T-cell (primary cell): ENCODE data around the gene CELF4. TPM values are rescaled to one million over a fixed set of nuclear protein-coding genes. Genes with fewer than 3 reads are reported as not detected.

Experiments used
- ATAC-seq, 4 experiments: fragments of 200-7000 bp in 3 of 4; fragments of 150-1000 bp in 1 of 4; cut with Tn5 transposase; replicated peaks in 1 of 4; 1 replicate in 3 of 4; 2 replicates in 1 of 4; pipeline ENCODE4 v1.10.0; 2021; ENCODE audit warnings: moderate library complexity in 3 of 4, mild to moderate bottlenecking in 2 of 4, moderate number of reproducible peaks in 1 of 4
- CTCF ChIA-PET, 2 donors: fragments of 300-600 bp; sonication (Branson Sonifier 250); formaldehyde crosslinking; loops; one replicate each; lab custom pipeline; 2022; ENCODE audit warnings: antibody characterized with exemption in 2 of 2; lab: Charles Lee
- POLR2A ChIA-PET, 2 donors: fragments of 300-600 bp; sonication (Branson Sonifier 250); formaldehyde crosslinking; loops; one replicate each; lab custom pipeline; 2022; ENCODE audit warnings: antibody characterized with exemption in 2 of 2; lab: Charles Lee
- DNase-seq, 35 experiments: peaks; one replicate each; pipeline versions ENCODE4 v3.0.0 to v3.0.0-alpha.2; 2013 to 2023
- H3K27ac ChIP-seq: one replicate; pipeline ENCODE4 v1.5.1; 2013; ENCODE audit warnings: low read length
- H3K27me3 ChIP-seq, 2 experiments: replicated peaks in 1 of 2; 1 replicate in 1 of 2; 2 replicates in 1 of 2; pipeline versions ENCODE4 v1.6.1 to v1.7.0; 2013; ENCODE audit warnings: low read length in 1 of 2, mixed read lengths in 1 of 2; ENCODE audit not compliant: control insufficient read depth in 2 of 2, insufficient read depth in 2 of 2; ENCODE audit errors: extremely low read depth in 1 of 2
- H3K36me3 ChIP-seq, 2 donors: 1 replicate in 1 of 2; 2 replicates in 1 of 2; pipeline versions ENCODE4 v1.6.1 to v1.7.0; 2013; ENCODE audit warnings: low read length in 1 of 2; ENCODE audit not compliant: control insufficient read depth in 2 of 2, insufficient read depth in 1 of 2; ENCODE audit errors: extremely low read depth in 1 of 2
- H3K4me1 ChIP-seq, 2 experiments: 1 replicate in 1 of 2; 2 replicates in 1 of 2; pipeline versions ENCODE4 v1.6.1 to v1.7.0; 2013; ENCODE audit warnings: low read length in 2 of 2, mixed read lengths in 1 of 2; ENCODE audit not compliant: insufficient read depth in 2 of 2, control insufficient read depth in 1 of 2; ENCODE audit errors: extremely low read depth in 1 of 2
- H3K4me3 ChIP-seq, 2 donors: 1 replicate in 1 of 2; 2 replicates in 1 of 2; pipeline versions ENCODE4 v1.5.1 to v1.7.0; 2013; ENCODE audit warnings: mild to moderate bottlenecking in 2 of 2, low read length in 1 of 2, moderate library complexity in 1 of 2; ENCODE audit not compliant: control insufficient read depth in 1 of 2; ENCODE audit errors: extremely low read depth in 1 of 2
- H3K9me3 ChIP-seq: 2 replicates; pipeline ENCODE4 v1.7.0; 2013
- H3K27ac Mint-ChIP-seq, 2 donors: one replicate each; pipeline ENCODE4 v1.8.0; 2020 to 2021; ENCODE audit warnings: mild to moderate bottlenecking in 2 of 2, mixed read lengths in 2 of 2
- H3K27me3 Mint-ChIP-seq, 2 donors: one replicate each; pipeline ENCODE4 v1.8.0; 2021 to 2022; ENCODE audit warnings: mixed read lengths in 2 of 2
- H3K36me3 Mint-ChIP-seq: one replicate; pipeline ENCODE4 v1.8.0; 2021; ENCODE audit warnings: mixed read lengths
- H3K4me1 Mint-ChIP-seq, 3 donors: one replicate each; pipeline ENCODE4 v1.8.0; 2020 to 2022; ENCODE audit warnings: mixed read lengths in 3 of 3, mild to moderate bottlenecking in 1 of 3
- H3K4me3 Mint-ChIP-seq, 3 donors: one replicate each; pipeline ENCODE4 v1.8.0; 2020 to 2022; ENCODE audit warnings: mild to moderate bottlenecking in 3 of 3, mixed read lengths in 3 of 3, moderate library complexity in 3 of 3
- H3K9me3 Mint-ChIP-seq, 3 donors: one replicate each; pipeline ENCODE4 v1.8.0; 2020 to 2022; ENCODE audit warnings: mixed read lengths in 3 of 3
- WGBS: methylation state at CpG from one replicate; pipeline ENCODE4 v1.1.5; 2013; ENCODE audit warnings: missing lambda C conversion rate; ENCODE audit not compliant: insufficient coverage; 5-methylcytosine and 5-hydroxymethylcytosine counted together
- total RNA-seq, 35 experiments: library from RNA in 6 of 35; stranded (reverse) in 6 of 35; fragments of 120-200 nt in 1 of 35; gene quantifications; one replicate each; pipeline versions ENCODE4 v1.2.1 to v1.2.4 and lab custom pipeline; 2013 to 2026

Gene CELF4
- total RNA-seq, 5 donors from 2014 or later (not counting 1 experiment from before 2014, with no cell fraction given) = not detected

DNA sequence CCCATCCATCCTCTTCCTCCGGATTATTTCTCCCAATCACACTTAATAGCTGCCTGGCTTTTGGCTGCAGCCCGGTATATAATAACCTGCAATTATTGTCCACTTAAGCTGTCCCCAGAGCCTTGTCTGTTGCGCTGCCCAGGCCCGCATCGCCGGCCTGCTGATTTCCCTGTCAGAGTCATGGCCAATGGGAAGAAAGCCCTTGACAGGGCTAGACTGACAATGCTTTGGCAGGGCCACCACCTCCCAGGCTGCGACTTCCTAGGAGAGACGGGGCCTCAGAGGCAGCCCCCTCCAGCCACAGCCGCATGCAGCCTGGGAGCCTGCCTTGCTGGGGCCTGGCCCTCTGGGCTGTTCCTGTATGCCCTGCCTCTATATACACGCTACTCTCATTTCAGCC is 10.0 kb upstream of the CELF4 start:
- ATAC-seq (no peak), DNase-seq (no peak)
- Histone ChIP-seq H3K4me1 (no peaks in the 10 kb centered on the region), H3K27me3 (peaks cover 0 to 22% of the 10 kb centered on the region in 2 experiments), H3K9me3 (no peaks in the 10 kb centered on the region), H3K27ac (no peak overlapping the region), H3K36me3 (no peaks in the 10 kb centered on the region), H3K4me3 (no peak overlapping the region)
- peaks cover 11 to 13% of the 10 kb centered on the region in 2 donors for H3K27me3 Mint-ChIP-seq
- no peak overlapping the region for H3K27ac Mint-ChIP-seq
- CTCF ChIA-PET = no interaction called here
- no peaks in the 10 kb centered on the region for H3K4me1 Mint-ChIP-seq
- no peaks in the 10 kb centered on the region for H3K36me3 Mint-ChIP-seq
- no peaks in the 10 kb centered on the region for H3K9me3 Mint-ChIP-seq
- no peak overlapping the region for H3K4me3 Mint-ChIP-seq
- 94% methylated on average over 7 of the region's 10 CpGs for WGBS
- POLR2A ChIA-PET = no interaction called here

DNA sequence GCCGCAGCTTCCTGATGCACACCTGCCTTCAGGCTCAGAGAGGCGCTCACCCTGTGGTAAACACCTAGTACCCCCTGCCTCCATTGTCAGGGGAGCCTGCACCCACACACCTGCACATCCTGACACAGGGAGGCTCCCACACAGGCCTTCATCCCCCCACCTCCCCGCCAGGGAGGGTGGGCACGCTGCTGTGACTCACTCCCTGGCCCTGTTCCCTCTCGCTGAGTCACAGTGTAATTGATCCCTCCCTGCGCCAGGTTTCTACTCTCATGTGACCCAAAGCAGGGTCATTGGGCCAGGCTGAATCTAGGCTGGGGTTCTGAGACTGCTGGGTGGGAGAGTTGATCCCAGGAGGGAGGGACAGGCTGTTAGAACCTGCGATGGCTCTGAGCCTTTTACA is 8.5 kb upstream of the CELF4 start:
- DNase-seq (no peak), ATAC-seq (no peak)
- Histone ChIP-seq H3K27ac (no peak overlapping the region), H3K4me3 (no peak overlapping the region), H3K4me1 (no peaks in the 10 kb centered on the region), H3K27me3 (peaks cover 0 to 31% of the 10 kb centered on the region in 2 experiments), H3K9me3 (no peaks in the 10 kb centered on the region), H3K36me3 (no peaks in the 10 kb centered on the region)
- no peak overlapping the region for H3K4me3 Mint-ChIP-seq
- H3K27ac Mint-ChIP-seq = no peak overlapping the region
- no peaks in the 10 kb centered on the region for H3K4me1 Mint-ChIP-seq
- 73% methylated on average over 2 of the region's 7 CpGs for WGBS
- CTCF ChIA-PET = no interaction called here
- peaks cover 26 to 28% of the 10 kb centered on the region in 2 donors for H3K27me3 Mint-ChIP-seq
- H3K36me3 Mint-ChIP-seq = no peaks in the 10 kb centered on the region
- no peaks in the 10 kb centered on the region for H3K9me3 Mint-ChIP-seq
- POLR2A ChIA-PET = no interaction called here

DNA sequence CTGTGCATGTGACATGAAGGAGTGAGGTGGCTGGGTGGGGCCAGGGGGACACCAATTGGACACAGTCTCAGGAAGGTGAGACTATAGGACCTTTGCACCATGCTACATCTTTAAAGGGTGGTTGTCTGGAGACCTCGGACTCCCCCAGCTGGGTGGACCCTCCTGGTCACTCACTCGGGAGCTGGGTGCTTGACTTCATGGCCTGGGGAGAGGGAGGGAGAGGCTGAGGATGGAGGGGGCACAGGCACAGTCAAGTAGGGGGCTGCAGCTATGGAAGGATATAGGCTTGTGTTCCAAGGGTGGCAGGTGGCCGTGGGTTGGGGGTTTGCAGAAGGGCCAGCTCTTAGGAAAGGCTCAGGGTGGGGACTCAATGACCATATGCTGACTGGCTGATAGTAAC is 7.1 kb upstream of the CELF4 start:
- Mint-ChIP-seq H3K4me3 (no peak overlapping the region), H3K4me1 (peaks cover 7 to 10% (median 7%) of the 10 kb centered on the region in 3 donors), H3K27me3 (peaks cover 39 to 42% of the 10 kb centered on the region in 2 donors), H3K36me3 (no peaks in the 10 kb centered on the region), H3K9me3 (no peaks in the 10 kb centered on the region), H3K27ac (no peak overlapping the region)
- ATAC-seq (no peak), DNase-seq (no peak)
- ChIA-PET POLR2A (no interaction called here), CTCF (no interaction called here)
- Histone ChIP-seq H3K27ac (no peak overlapping the region), H3K4me3 (no peak overlapping the region), H3K9me3 (no peaks in the 10 kb centered on the region), H3K36me3 (no peaks in the 10 kb centered on the region), H3K27me3 (peaks cover 7 to 38% of the 10 kb centered on the region in 2 experiments), H3K4me1 (peaks cover 0 to 4% of the 10 kb centered on the region in 2 experiments)
- 38% methylated on average over 2 of the region's 3 CpGs for WGBS

DNA sequence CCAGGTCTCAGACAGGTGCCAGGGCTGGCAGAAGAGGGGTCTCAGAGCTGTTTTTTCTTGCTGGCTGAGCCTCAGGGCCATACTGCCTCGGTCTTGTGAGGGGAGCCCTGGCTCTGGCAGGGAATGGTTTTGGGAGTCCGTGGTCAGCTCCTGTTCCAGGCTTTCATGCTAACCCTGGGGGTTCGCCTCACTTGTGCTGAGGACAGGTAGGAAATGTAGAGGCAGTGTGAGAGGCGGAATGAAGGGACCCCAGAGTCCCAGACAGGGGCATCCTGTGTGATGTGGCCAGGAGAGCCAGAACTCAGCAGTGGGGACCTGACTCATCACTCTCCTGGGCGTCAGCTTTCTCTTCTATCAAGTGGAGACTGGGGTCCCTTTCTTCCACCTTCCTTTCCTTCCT is 5.7 kb upstream of the CELF4 start:
- ATAC-seq = no peak
- Histone ChIP-seq H3K4me3 (no peak overlapping the region), H3K27me3 (peaks cover 8 to 45% of the 10 kb centered on the region in 2 experiments), H3K36me3 (no peaks in the 10 kb centered on the region), H3K27ac (no peak overlapping the region), H3K4me1 (peaks cover 0 to 14% of the 10 kb centered on the region in 2 experiments), H3K9me3 (no peaks in the 10 kb centered on the region)
- Mint-ChIP-seq H3K27me3 (peaks cover 39 to 46% of the 10 kb centered on the region in 2 donors), H3K4me3 (no peak overlapping the region), H3K36me3 (no peaks in the 10 kb centered on the region), H3K4me1 (peaks cover 12 to 15% (median 12%) of the 10 kb centered on the region in 3 donors), H3K9me3 (no peaks in the 10 kb centered on the region), H3K27ac (no peak overlapping the region)
- POLR2A ChIA-PET = no interaction called here
- CTCF ChIA-PET = no interaction called here
- 47% methylated on average over 5 of the region's 5 CpGs for WGBS
- DNase-seq = no peak

DNA sequence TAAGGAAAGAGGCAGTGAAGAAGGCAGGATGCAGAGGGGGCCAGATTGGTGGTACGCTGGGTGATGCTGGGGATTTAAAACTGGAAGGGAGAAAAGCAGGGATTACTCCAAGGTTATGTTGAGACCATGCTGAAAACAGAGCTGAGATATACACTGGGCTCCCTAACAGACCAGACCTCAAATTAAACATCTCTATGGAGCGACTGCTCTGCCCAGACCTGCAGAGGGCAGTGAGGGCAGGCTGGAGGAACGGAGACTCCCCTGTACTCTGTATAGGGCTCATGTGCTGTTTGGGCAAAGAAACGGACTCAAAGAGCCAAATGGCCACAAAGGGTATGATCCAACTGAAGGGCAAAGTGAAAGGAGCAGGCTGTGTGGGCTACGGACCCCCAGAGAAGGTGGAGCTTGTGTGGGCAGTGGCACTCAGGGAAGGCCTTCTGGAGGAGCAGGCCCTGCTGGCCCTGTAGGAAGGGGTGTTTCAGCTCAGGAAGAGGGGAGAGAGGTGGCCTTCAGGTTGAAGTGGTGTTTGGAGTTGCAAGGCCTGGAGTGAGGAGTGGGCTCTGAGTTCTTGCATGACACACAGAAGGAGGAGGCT is 4.8 kb upstream of the CELF4 start:
- 37% methylated on average over 5 of the region's 5 CpGs for WGBS
- Histone ChIP-seq H3K9me3 (no peaks in the 10 kb centered on the region), H3K27me3 (peaks cover 8 to 50% of the 10 kb centered on the region in 2 experiments), H3K27ac (no peak overlapping the region), H3K4me1 (peaks cover 0 to 16% of the 10 kb centered on the region in 2 experiments), H3K36me3 (no peaks in the 10 kb centered on the region), H3K4me3 (no peak overlapping the region)
- ChIA-PET POLR2A (no interaction called here), CTCF (no interaction called here)
- Mint-ChIP-seq H3K27ac (no peak overlapping the region), H3K27me3 (peaks cover 41 to 48% of the 10 kb centered on the region in 2 donors), H3K4me1 (peaks cover 15 to 19% (median 17%) of the 10 kb centered on the region in 3 donors), H3K9me3 (no peaks in the 10 kb centered on the region), H3K4me3 (no peak overlapping the region), H3K36me3 (no peaks in the 10 kb centered on the region)
- DNase-seq (no peak), ATAC-seq (no peak)

DNA sequence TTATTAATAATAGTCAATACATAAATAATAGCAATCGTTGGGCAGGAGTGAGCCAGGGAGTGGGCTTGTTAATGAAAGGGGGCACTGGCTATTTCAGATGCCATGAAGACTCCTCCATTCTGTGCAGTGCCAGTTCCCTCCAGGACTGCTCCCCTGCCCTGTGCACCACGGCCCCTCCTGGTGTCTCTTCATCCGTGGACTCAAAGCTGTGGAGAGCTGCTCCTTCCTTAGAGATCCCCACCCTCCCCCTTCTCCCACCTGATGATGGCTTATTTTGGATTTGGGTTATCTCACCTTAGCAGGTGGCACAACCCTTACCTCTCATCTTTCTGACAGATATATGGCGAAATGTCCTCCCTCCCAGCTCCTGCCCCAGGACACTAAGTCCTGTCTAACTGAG is 3.1 kb upstream of the CELF4 start:
- peaks cover 57 to 66% of the 10 kb centered on the region in 2 donors for H3K27me3 Mint-ChIP-seq

More for the DNA sequence above, 3.1 kb upstream of the CELF4 start:
- no peak overlapping the region for H3K4me3 ChIP-seq
- no peak overlapping the region for H3K4me3 Mint-ChIP-seq
- H3K9me3 ChIP-seq = no peaks in the 10 kb centered on the region
- H3K27me3 ChIP-seq = peaks cover 13 to 64% of the 10 kb centered on the region in 2 experiments
- H3K36me3 ChIP-seq = no peaks in the 10 kb centered on the region
- peaks cover 0 to 16% of the 10 kb centered on the region in 2 experiments for H3K4me1 ChIP-seq
- H3K4me1 Mint-ChIP-seq = peaks cover 16 to 20% (median 20%) of the 10 kb centered on the region in 3 donors
- no peaks in the 10 kb centered on the region for H3K36me3 Mint-ChIP-seq
- H3K9me3 Mint-ChIP-seq = no peaks in the 10 kb centered on the region
- no peak overlapping the region for H3K27ac ChIP-seq
- POLR2A ChIA-PET = no interaction called here
- no peak for DNase-seq
- CTCF ChIA-PET = no interaction called here
- WGBS = no CpG with 5 or more reads among the region's 4 CpGs
- no peak for ATAC-seq
- no peak overlapping the region for H3K27ac Mint-ChIP-seq
